A673 (cell line): ENCODE measurements around the gene MPRIP.

Experiments used
- CTCF ChIP-seq: fragments of 300-800, 200-600 bp; sonication (generic); conservative IDR thresholded peaks from 2 replicates; pipeline ENCODE4 v1.5.1; 2017; ENCODE audit warnings: low read depth, mild to moderate bottlenecking, antibody characterized with exemption, low read length, moderate library complexity, mixed read lengths
- EZH2 ChIP-seq: fragments of 200-600 bp; sonication (generic); IDR thresholded peaks from 2 replicates; pipeline ENCODE4 v1.6.1; 2017; ENCODE audit warnings: borderline replicate concordance, low read depth, mild to moderate bottlenecking, mixed read lengths, antibody characterized with exemption, low read length; ENCODE audit not compliant: poor library complexity, severe bottlenecking

- no peak for TF ChIP-seq CTCF
- TF ChIP-seq EZH2, result no peak
Observed at GRCh38 chr17:17168401-17168800, 126.1 kb downstream of the MPRIP start.
